AG04449 (cell line): ENCODE measurements around the gene PNLDC1.
"Not testable (repeated sequence)": the region's sequence is repeated elsewhere in the genome, so short reads cannot be mapped to it uniquely, and the experiment has no call there.

ENCODE experiments used
- CTCF ChIA-PET: fragments of 350-600 bp; formaldehyde crosslinking; extraction: SDS; loops from one replicate; lab custom pipeline; 2021; ENCODE audit warnings: antibody characterized with exemption; lab: Yijun Ruan, JAX
- POLR2A ChIA-PET: fragments of 400-600, 350-600 bp; formaldehyde crosslinking; extraction: SDS; loops from one replicate; lab custom pipeline; 2020; ENCODE audit warnings: antibody characterized with exemption, inconsistent platforms; lab: Yijun Ruan, JAX
- DNase-seq: peaks from one replicate; pipeline ENCODE4 v3.0.0-alpha.2; 2010; ENCODE audit warnings: low read depth, low spot score
- H3K4me3 ChIP-seq: 2 replicates; pipeline ENCODE4 v1.5.1; 2011; ENCODE audit warnings: low read depth, mild to moderate bottlenecking, control low read depth, low read length
- CTCF ChIP-seq: IDR thresholded peaks from one replicate; pipeline ENCODE4 v1.5.1; 2011; ENCODE audit warnings: mild to moderate bottlenecking, moderate library complexity, low read length, control low read depth, inconsistent platforms; ENCODE audit not compliant: insufficient read depth; ENCODE audit errors: missing control alignments

Gene PNLDC1

GRCh38 chr6:159813781-159814180, 13.7 kb downstream of the PNLDC1 start:
- POLR2A ChIA-PET = no interaction called here
- CTCF ChIA-PET = no interaction called here
- no peak for TF ChIP-seq CTCF
- DNase-seq = no peak
- H3K4me3 ChIP-seq = no peak overlapping the region

DNA sequence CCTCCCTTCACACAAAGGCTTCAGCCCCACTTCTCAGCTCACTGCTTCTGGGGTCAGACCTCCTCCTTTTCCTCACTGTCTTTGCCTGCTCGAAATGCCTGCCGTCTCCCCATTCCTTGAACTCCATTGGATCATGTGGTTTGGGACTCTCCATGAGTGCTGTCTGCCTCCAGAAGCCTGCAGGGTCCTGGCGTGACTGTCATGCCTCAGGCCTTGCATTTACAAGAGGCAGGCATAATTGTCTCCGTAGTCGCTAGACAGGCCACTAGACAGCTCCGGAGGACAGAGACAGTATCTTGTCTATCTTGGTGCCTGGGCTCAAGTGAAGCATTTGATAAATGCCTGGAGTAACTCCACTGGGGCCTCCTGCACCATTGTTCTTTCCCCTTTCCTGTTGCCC, 15.3 kb downstream of the PNLDC1 start:
- POLR2A ChIA-PET = no interaction called here
- no peak for DNase-seq
- TF ChIP-seq CTCF = no peak
- H3K4me3 ChIP-seq = no peak overlapping the region
- CTCF ChIA-PET = interaction anchor here (1.0 kb wide), 1 partner anchor 13 kb away, joined by 3 read pairs; no protein-coding TSS in a partner anchor

DNA sequence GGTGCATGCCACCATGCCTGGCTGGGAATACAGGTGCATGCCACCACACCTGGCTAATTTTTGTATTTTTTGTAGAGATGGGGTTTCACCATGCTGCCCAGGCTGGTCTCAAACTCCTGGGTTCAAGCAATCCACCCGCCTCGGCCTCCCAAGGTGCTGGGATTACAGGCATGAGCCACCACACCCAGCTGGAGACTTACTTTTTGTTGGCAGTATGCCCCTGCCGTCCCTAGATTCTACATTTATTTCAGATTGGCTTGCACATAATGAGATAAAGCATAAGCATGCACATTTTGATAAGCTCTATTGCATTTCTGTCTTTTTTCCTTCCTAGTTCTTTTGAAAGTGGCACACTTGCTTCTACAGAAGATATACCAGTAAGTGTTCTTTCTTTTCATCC, 16.7 kb downstream of the PNLDC1 start:
- POLR2A ChIA-PET, CTCF ChIA-PET, DNase-seq, H3K4me3 ChIP-seq: not testable (repeated sequence)

GRCh38 chr6:159817951-159818739, 18.1 kb downstream of the PNLDC1 start:
- ChIA-PET POLR2A (no interaction called here), CTCF (no interaction called here)
- no peak overlapping the region for H3K4me3 ChIP-seq
- no peak for TF ChIP-seq CTCF
- DNase-seq = no peak

GRCh38 chr6:159819098-159819497, 19.0 kb downstream of the PNLDC1 start:
- no peak for DNase-seq
- TF ChIP-seq CTCF = no peak
- ChIA-PET POLR2A (no interaction called here), CTCF (no interaction called here)
- H3K4me3 ChIP-seq = no peak overlapping the region

GRCh38 chr6:159819932-159820640, 20.0 kb downstream of the PNLDC1 start:
- no peak overlapping the region for H3K4me3 ChIP-seq
- ChIA-PET CTCF (no interaction called here), POLR2A (no interaction called here)
- TF ChIP-seq CTCF = no peak
- DNase-seq = no peak

GRCh38 chr6:159821122-159821521, 21.0 kb downstream of the PNLDC1 start:
- TF ChIP-seq CTCF = no peak
- ChIA-PET POLR2A (no interaction called here), CTCF (interaction anchor here (1.0 kb wide), 1 partner anchor 16 kb away, joined by 3 read pairs; no protein-coding TSS in a partner anchor)
- no peak for DNase-seq
- no peak overlapping the region for H3K4me3 ChIP-seq
